AG04449 (cell line): ENCODE measurements around the gene RAB3C.

Experiments used
- CTCF ChIA-PET: fragments of 350-600 bp; formaldehyde crosslinking; extraction: SDS; loops from one replicate; lab custom pipeline; 2021; ENCODE audit warnings: antibody characterized with exemption; lab: Yijun Ruan, JAX
- POLR2A ChIA-PET: fragments of 400-600, 350-600 bp; formaldehyde crosslinking; extraction: SDS; loops from one replicate; lab custom pipeline; 2020; ENCODE audit warnings: antibody characterized with exemption, inconsistent platforms; lab: Yijun Ruan, JAX
- DNase-seq: peaks from one replicate; pipeline ENCODE4 v3.0.0-alpha.2; 2010; ENCODE audit warnings: low read depth, low spot score
- H3K4me3 ChIP-seq: 2 replicates; pipeline ENCODE4 v1.5.1; 2011; ENCODE audit warnings: low read depth, mild to moderate bottlenecking, control low read depth, low read length
- CTCF ChIP-seq: IDR thresholded peaks from one replicate; pipeline ENCODE4 v1.5.1; 2011; ENCODE audit warnings: mild to moderate bottlenecking, moderate library complexity, low read length, control low read depth, inconsistent platforms; ENCODE audit not compliant: insufficient read depth; ENCODE audit errors: missing control alignments

Gene RAB3C

GRCh38 chr5:58842852-58843251, 260.0 kb downstream of the RAB3C start:
- no peak overlapping the region for H3K4me3 ChIP-seq
- no peak for DNase-seq
- CTCF ChIA-PET: interaction anchor here (1.5 kb wide), 1 partner anchor 344 kb away, joined by 4 read pairs; no protein-coding TSS in a partner anchor
- TF ChIP-seq CTCF: no peak
- POLR2A ChIA-PET: no interaction called here

- POLR2A ChIA-PET: no interaction called here
- CTCF ChIA-PET: no interaction called here
- no peak overlapping the region for H3K4me3 ChIP-seq
- TF ChIP-seq CTCF: no peak
- no peak for DNase-seq
Observed at GRCh38 chr5:58844395-58844794, 261.5 kb downstream of the RAB3C start.

GRCh38 chr5:58847041-58847440, 264.2 kb downstream of the RAB3C start:
- CTCF ChIA-PET: interaction anchor here (0.8 to 10.1 kb wide), 2 partner anchors 40 to 350 kb away, joined by 3 to 202 read pairs; partner anchors contain the start of gene GAPT
- no peak for DNase-seq
- no peak for TF ChIP-seq CTCF
- POLR2A ChIA-PET: no interaction called here
- H3K4me3 ChIP-seq: no peak overlapping the region

- TF ChIP-seq CTCF: no peak
- ChIA-PET CTCF (interaction anchor here (0.8 to 10.1 kb wide), 11 partner anchors 9 to 1949 kb away, joined by 3 to 202 read pairs (median 4); partner anchors contain the start of gene GAPT), POLR2A (no interaction called here)
- H3K4me3 ChIP-seq: no peak overlapping the region
- no peak for DNase-seq
Observed at GRCh38 chr5:58849223-58849622, 266.3 kb downstream of the RAB3C start.

- POLR2A ChIA-PET: no interaction called here
- DNase-seq: no peak
- CTCF ChIA-PET: interaction anchor here (0.8 to 10.1 kb wide), 20 partner anchors 9 to 1950 kb away, joined by 3 to 202 read pairs (median 4); partner anchors contain the start of gene GAPT
- no peak overlapping the region for H3K4me3 ChIP-seq
- TF ChIP-seq CTCF: peak; percentile 33
Observed at GRCh38 chr5:58849921-58850667, 267.2 kb downstream of the RAB3C start.

- no peak for TF ChIP-seq CTCF
- POLR2A ChIA-PET: no interaction called here
- CTCF ChIA-PET: interaction anchor here (0.9 to 10.1 kb wide), 5 partner anchors 10 to 354 kb away, joined by 3 to 202 read pairs (median 10); partner anchors contain the start of gene GAPT
- DNase-seq: no peak
- H3K4me3 ChIP-seq: no peak overlapping the region
Observed at GRCh38 chr5:58851153-58851552, 268.3 kb downstream of the RAB3C start.
